Cardiac muscle cell (in vitro differentiated cells and primary cell): ENCODE results near the gene ZNF804B. TPM values are rescaled to one million over a fixed set of nuclear protein-coding genes. Genes with fewer than 3 reads are reported as not detected.

Source experiments
- DNase-seq, 2 donors: peaks; one replicate each; pipeline versions ENCODE4 v3.0.0 to v3.0.0-alpha.2; 2010 to 2017; ENCODE audit warnings: low read depth in 1 of 2, low spot score in 1 of 2
- H3K27ac ChIP-seq: fragments of 200-600 bp; sonication (generic); 2 replicates; pipeline ENCODE4 v1.5.1; 2016
- H3K27me3 ChIP-seq: fragments of 200-600 bp; sonication (generic); 2 replicates; pipeline ENCODE4 v1.6.0; 2016; ENCODE audit warnings: control low read depth
- H3K36me3 ChIP-seq: fragments of 200-600 bp; sonication (generic); 2 replicates; pipeline ENCODE4 v1.5.1; 2016; ENCODE audit warnings: control low read depth
- H3K4me1 ChIP-seq: fragments of 200-600 bp; sonication (generic); 2 replicates; pipeline ENCODE4 v1.8.1; 2017; ENCODE audit warnings: low read depth, mild to moderate bottlenecking, mixed run types
- H3K4me3 ChIP-seq: fragments of 200-600 bp; sonication (generic); 2 replicates; pipeline ENCODE4 v1.5.1; 2016; ENCODE audit warnings: mild to moderate bottlenecking
- H3K9me3 ChIP-seq: fragments of 200-600 bp; sonication (generic); 2 replicates; pipeline ENCODE4 v1.5.1; 2017; ENCODE audit warnings: low read depth, mild to moderate bottlenecking, control low read depth
- CTCF ChIP-seq: IDR thresholded peaks from 2 replicates; pipeline ENCODE4 v1.5.1; 2012; ENCODE audit warnings: low read depth, mild to moderate bottlenecking, low read length
- polyA plus RNA-seq: library from polyadenylated mRNA; unstranded; fragments of >200 nt; fragmentation: Nextera tagmentation; extraction: Ambion mirVana; gene quantifications from 2 replicates; pipeline ENCODE4 v1.2.1, GENCODE V29; 2016
- total RNA-seq: library from RNA; depleted of rRNA; stranded (reverse); fragments of >200 nt; gene quantifications from 2 replicates; pipeline ENCODE4 v1.2.3, GENCODE V29; 2016

ZNF804B gene
- total and polyA plus RNA-seq, 2 experiments from 2014 or later = 0.06 TPM; not detected in 1

DNA sequence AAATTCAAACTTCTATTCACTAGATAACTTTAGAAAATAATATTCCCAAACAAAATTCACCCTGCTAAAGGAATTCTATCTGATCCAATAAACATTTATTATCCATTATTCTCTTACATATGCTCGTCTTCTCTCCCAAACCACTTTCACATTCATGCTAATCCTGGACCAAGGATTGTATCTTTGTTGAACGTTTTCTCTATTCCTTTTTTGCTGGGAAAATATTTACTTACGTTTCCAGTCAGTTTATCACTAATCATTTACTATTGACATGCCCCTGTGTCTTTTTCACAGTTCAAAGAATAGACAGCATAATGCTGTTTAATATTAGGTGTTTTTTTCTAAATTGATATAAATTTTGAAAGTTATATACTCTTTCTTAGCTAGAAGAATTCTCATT, 32.9 kb downstream of the ZNF804B start:
- Histone ChIP-seq H3K27ac (no peak overlapping the region), H3K4me3 (no peak overlapping the region), H3K27me3 (no peaks in the 10 kb centered on the region), H3K4me1 (no peaks in the 10 kb centered on the region), H3K36me3 (no peaks in the 10 kb centered on the region), H3K9me3 (no peaks in the 10 kb centered on the region)
- no peak for DNase-seq
- no peak for TF ChIP-seq CTCF

DNA sequence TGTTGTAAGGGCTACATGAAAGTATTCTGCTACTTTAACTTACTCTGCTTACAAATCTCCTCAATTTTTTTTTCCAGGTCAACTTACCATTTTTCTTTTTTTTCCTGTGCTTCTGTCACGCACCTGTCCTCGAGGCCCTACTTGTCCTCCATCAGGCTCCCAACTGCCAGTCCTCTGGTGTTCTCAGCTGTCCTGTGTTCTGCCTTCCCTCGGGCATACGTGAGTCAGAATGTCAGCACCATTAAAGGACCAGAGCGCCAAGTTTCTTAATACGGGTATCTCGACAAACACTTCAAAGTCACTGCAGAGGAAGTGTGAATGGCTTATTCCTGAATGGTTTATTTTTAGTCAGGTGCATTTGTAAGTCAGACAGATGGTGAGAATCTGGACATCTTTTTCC, 36.1 kb downstream of the ZNF804B start, which contains the start of gene TEX47:
TEX47 (minus strand) TSS at position 185 of the 400 bp plus-strand sequence. CDS start 795 bp downstream, outside the sequence.
- no peaks in the 10 kb centered on the region for H3K9me3 ChIP-seq
- H3K36me3 ChIP-seq = no peaks in the 10 kb centered on the region
- no peaks in the 10 kb centered on the region for H3K4me1 ChIP-seq
- H3K27ac ChIP-seq = no peak within 1 kb of the TSS
- no peak within 1 kb of the TSS for H3K4me3 ChIP-seq
- DNase-seq = peak in 1 of 2 donors; percentile 14
- H3K27me3 ChIP-seq = no peaks in the 10 kb centered on the region
- TF ChIP-seq CTCF = no peak

DNA sequence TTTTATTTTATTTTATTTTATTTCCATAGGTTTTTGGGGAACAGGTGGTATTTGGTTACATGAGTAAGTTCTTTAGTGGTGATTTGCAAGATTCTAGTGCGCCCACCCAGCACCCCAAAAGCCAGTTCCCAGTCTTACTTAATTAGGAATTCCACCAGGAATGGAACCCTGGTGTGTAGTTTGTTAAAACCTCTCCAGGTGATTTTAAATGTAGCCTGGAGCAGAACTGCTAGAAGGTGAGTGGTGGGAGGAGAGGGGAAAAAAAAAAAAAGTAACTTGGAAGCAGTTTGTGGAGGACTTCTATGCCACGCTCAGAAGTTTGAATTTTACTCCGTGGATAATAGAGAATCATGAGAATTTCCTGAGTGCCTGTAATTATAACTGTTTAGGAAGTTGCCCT, 41.5 kb downstream of the ZNF804B start:
- no peaks in the 10 kb centered on the region for H3K36me3 ChIP-seq
- no peaks in the 10 kb centered on the region for H3K9me3 ChIP-seq
- H3K27ac ChIP-seq = no peak overlapping the region
- H3K4me1 ChIP-seq = peaks cover 4% of the 10 kb centered on the region
- DNase-seq = no peak
- TF ChIP-seq CTCF = no peak
- H3K4me3 ChIP-seq = no peak overlapping the region
- no peaks in the 10 kb centered on the region for H3K27me3 ChIP-seq

GRCh38 chr7:88806280-88807037, 47.0 kb downstream of the ZNF804B start:
- TF ChIP-seq CTCF = no peak
- Histone ChIP-seq H3K9me3 (no peaks in the 10 kb centered on the region), H3K27ac (no peak overlapping the region), H3K4me3 (no peak overlapping the region), H3K4me1 (peaks cover 1% of the 10 kb centered on the region), H3K27me3 (no peaks in the 10 kb centered on the region), H3K36me3 (no peaks in the 10 kb centered on the region)
- no peak for DNase-seq

DNA sequence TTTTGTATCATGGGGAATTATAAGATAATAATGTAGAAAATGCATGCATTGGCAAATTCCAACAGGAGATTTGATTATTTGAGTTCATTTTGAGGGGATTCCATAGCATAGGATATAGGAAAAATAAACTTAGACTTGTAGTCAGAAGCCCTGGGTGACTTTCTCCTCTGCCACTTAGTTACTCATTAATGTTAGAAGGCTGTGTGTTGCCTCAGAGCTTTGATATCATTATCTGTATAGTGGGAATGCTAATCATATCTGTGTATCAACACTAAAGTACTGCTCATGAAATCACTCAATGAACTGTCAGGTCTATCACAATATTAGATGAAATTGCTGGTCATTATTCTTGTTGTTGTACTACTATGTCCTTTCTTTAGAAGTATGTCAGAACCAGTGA, 59.1 kb downstream of the ZNF804B start:
- no peaks in the 10 kb centered on the region for H3K4me1 ChIP-seq
- H3K36me3 ChIP-seq = no peaks in the 10 kb centered on the region
- no peak for TF ChIP-seq CTCF
- no peaks in the 10 kb centered on the region for H3K9me3 ChIP-seq
- no peak for DNase-seq
- H3K4me3 ChIP-seq = no peak overlapping the region
- no peak overlapping the region for H3K27ac ChIP-seq
- no peaks in the 10 kb centered on the region for H3K27me3 ChIP-seq
